Breast epithelium (tissue), 3 donors: Measurements from ENCODE around the gene PPM1H.

Experiments used
- CTCF ChIP-seq, 3 donors: fragments of 450-650 bp; IDR thresholded peaks; one replicate each; pipeline ENCODE4 v1.5.1; 2016 to 2017; ENCODE audit warnings: antibody characterized with exemption in 3 of 3, mild to moderate bottlenecking in 3 of 3, moderate library complexity in 3 of 3
- POLR2AphosphoS5 ChIP-seq, 3 donors: sonication (generic); formaldehyde crosslinking; IDR thresholded peaks; one replicate each; pipeline ENCODE4 v1.6.1; 2017; ENCODE audit warnings: antibody characterized with exemption in 3 of 3

GRCh38 chr12:62957233-62957953 lies 22.4 kb upstream of the PPM1H start:
- no peak for TF ChIP-seq POLR2AphosphoS5 (IDR thresholded peaks at IDR 0.05)
- TF ChIP-seq CTCF (IDR thresholded peaks at IDR 0.05), result no peak
